Prostate gland (tissue), 2 donors: ENCODE measurements around the gene TRMT2A. TPM values are rescaled to one million over a fixed set of nuclear protein-coding genes. Genes with fewer than 3 reads are reported as not detected.

ENCODE experiments used
- DNase-seq: peaks from one replicate; pipeline ENCODE4 v3.0.0-alpha.2; 2019; ENCODE audit warnings: low spot score
- H3K27ac ChIP-seq, 2 donors: fragments of 200-600 bp; sonication (generic); 2 replicates each; pipeline ENCODE4 v1.5.1; 2017 to 2019
- H3K27me3 ChIP-seq: fragments of 200-600 bp; sonication (generic); replicated peaks from 2 replicates; pipeline ENCODE4 v1.5.1; 2019; ENCODE audit not compliant: insufficient read depth
- H3K36me3 ChIP-seq, 2 donors: fragments of 200-600 bp; sonication (generic); 1 replicate in 1 of 2; 2 replicates in 1 of 2; pipeline versions ENCODE4 v1.5.1 to v1.8.1; 2017 to 2019
- H3K4me1 ChIP-seq: fragments of 200-600 bp; sonication (generic); replicated peaks from 2 replicates; pipeline ENCODE4 v1.5.1; 2019
- H3K4me3 ChIP-seq, 2 donors: fragments of 200-600 bp; sonication (generic); 2 replicates each; pipeline ENCODE4 v1.5.1; 2017 to 2019
- H3K9me3 ChIP-seq: fragments of 200-600 bp; sonication (generic); 2 replicates; pipeline ENCODE4 v1.5.1; 2017
- POLR2A ChIP-seq: fragments of 450-650 bp; IDR thresholded peaks from one replicate; pipeline ENCODE4 v1.6.1; 2016; ENCODE audit warnings: antibody characterized with exemption, mild to moderate bottlenecking
- POLR2AphosphoS5 ChIP-seq: sonication (generic); formaldehyde crosslinking; IDR thresholded peaks from one replicate; pipeline ENCODE4 v1.6.1; 2017; ENCODE audit warnings: antibody characterized with exemption
- WGBS: methylation state at CpG from one replicate; pipeline ENCODE4 v1.1.5; 2018; 5-methylcytosine and 5-hydroxymethylcytosine counted together
- intact Hi-C: fragments of 100-400 bp; cut with DNase I; formaldehyde crosslinking; loops from one replicate; pipeline ENCODE4 v1.14.2; 2022
- total RNA-seq, 2 donors: library from RNA; depleted of rRNA; stranded (reverse); fragments of >200 nt; gene quantifications; one replicate each; pipeline ENCODE4 v1.1.0, GENCODE V29; 2016
- TF ChIP-seq, protein P1 (sequence below), 4 experiments: fragments of 200-600 bp in 2 of 4; fragments of 450-650 bp in 2 of 4; sonication (generic) in 2 of 4; IDR thresholded peaks; 1 replicate in 3 of 4; 2 replicates in 1 of 4; pipeline ENCODE4 v1.5.1; 2016 to 2019; ENCODE audit warnings: antibody characterized with exemption in 4 of 4, mild to moderate bottlenecking in 2 of 4, moderate library complexity in 2 of 4

Gene TRMT2A
- total RNA-seq, 2 donors from 2014 or later: 65.8 to 123 TPM

DNA sequence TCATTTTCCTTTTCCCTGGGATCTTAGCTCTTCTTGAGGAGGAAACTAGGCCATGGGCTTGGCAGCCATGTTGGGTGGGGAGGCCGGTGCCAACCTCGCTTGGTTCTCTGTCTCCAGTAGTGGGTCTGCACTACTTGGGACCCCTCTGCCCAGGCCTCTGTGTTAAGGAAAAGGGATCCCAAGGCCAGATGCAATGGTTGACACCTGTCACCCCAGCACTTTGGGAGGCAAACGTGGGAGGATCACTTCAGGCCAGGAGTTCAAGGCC lies 12.7 kb upstream of the TRMT2A start:
- TF ChIP-seq, protein P1, sequence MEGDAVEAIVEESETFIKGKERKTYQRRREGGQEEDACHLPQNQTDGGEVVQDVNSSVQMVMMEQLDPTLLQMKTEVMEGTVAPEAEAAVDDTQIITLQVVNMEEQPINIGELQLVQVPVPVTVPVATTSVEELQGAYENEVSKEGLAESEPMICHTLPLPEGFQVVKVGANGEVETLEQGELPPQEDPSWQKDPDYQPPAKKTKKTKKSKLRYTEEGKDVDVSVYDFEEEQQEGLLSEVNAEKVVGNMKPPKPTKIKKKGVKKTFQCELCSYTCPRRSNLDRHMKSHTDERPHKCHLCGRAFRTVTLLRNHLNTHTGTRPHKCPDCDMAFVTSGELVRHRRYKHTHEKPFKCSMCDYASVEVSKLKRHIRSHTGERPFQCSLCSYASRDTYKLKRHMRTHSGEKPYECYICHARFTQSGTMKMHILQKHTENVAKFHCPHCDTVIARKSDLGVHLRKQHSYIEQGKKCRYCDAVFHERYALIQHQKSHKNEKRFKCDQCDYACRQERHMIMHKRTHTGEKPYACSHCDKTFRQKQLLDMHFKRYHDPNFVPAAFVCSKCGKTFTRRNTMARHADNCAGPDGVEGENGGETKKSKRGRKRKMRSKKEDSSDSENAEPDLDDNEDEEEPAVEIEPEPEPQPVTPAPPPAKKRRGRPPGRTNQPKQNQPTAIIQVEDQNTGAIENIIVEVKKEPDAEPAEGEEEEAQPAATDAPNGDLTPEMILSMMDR (IDR thresholded peaks at IDR 0.05): no peak
- no peak for TF ChIP-seq POLR2A
- no peak for TF ChIP-seq POLR2AphosphoS5
- intact Hi-C loops: loop anchor here (5.0 kb wide), 1 partner anchor 47 kb away; the partner anchor contains the start of gene DGCR8
- Histone ChIP-seq H3K4me3 (no peak overlapping the region), H3K4me1 (peaks cover 9% of the 10 kb centered on the region), H3K27me3 (no peaks in the 10 kb centered on the region), H3K9me3 (no peaks in the 10 kb centered on the region), H3K27ac (no peak overlapping the region), H3K36me3 (peaks cover 0 to 3% of the 10 kb centered on the region in 2 donors)
- no peak for DNase-seq
- WGBS: 82% methylated on average over 3 of the region's 3 CpGs

DNA sequence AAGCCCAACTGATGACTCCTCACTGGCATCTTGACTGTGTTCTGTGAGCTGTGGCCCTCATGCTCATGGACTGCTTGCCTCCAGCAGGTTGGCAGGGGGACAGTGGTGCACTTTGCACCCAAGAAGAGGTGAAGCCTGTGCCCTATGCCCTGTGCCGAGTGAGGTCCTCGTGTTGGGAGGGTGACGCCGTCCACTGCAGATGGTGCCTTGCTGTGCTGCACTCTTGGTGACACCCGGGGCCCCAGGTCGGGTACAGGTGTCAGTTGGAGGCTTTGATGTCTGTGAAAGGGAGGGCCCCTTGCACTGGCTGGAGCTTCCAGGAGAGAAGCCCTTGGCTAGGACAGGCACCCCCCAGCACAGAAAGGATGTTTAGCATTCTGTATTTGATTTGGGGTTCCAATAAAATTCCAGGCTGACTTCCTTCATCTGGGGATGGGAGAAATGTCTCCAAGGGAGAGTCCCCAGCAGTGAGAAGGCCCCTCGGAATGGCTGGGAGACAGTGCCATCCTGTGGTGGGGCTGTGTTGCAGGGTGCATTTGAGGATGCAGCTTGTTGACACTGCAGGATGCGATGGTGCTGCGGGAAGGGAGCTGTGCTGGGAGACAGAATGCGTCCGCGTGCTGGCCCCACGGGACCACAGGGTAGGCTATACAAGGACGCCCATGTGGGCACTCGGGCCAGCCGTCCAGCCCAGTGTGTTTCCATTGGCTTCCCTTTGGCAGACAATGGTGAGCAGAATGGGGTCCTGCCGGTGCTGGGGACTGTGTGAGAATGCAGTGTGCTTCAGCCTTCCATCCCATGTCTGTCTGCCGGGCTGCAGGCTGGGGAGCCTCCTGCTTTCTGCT lies 12.1 kb upstream of the TRMT2A start:
- H3K9me3 ChIP-seq: no peaks in the 10 kb centered on the region
- no peak for TF ChIP-seq POLR2A
- TF ChIP-seq, protein P1 (IDR thresholded peaks at IDR 0.05): peak in 2 of 4 experiments; percentile 25 to 40
- H3K4me3 ChIP-seq: no peak overlapping the region
- no peaks in the 10 kb centered on the region for H3K27me3 ChIP-seq
- no peak for DNase-seq
- peaks cover 0 to 3% of the 10 kb centered on the region in 2 donors for H3K36me3 ChIP-seq
- 44% methylated on average over 18 of the region's 18 CpGs for WGBS
- no peak overlapping the region for H3K27ac ChIP-seq
- peaks cover 9% of the 10 kb centered on the region for H3K4me1 ChIP-seq
- intact Hi-C loops: no loop called here

DNA sequence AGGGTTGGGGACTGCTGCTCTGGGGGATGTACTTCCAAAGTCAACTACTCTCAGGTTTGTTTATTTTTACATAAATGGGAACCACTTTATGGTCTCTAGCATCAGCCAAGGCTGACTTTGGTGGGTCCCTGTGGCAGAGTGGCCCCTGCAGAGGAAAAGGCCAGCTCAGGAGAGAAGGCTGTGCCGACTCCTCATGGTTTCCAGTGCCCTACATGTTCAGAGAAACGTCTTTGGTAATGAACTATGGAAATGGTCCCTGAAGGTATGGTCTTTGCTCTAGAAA lies 11.5 kb upstream of the TRMT2A start:
- peaks cover 9% of the 10 kb centered on the region for H3K4me1 ChIP-seq
- intact Hi-C loops: no loop called here
- H3K4me3 ChIP-seq: no peak overlapping the region
- WGBS: 47% methylated on average over 2 of the region's 2 CpGs
- H3K27me3 ChIP-seq: no peaks in the 10 kb centered on the region
- no peak overlapping the region for H3K27ac ChIP-seq
- H3K36me3 ChIP-seq: peaks cover 0 to 3% of the 10 kb centered on the region in 2 donors
- TF ChIP-seq POLR2AphosphoS5: no peak
- TF ChIP-seq POLR2A: no peak
- TF ChIP-seq, protein P1 (IDR thresholded peaks at IDR 0.05): no peak
- no peaks in the 10 kb centered on the region for H3K9me3 ChIP-seq
- DNase-seq: no peak

GRCh38 chr22:20127869-20128618 lies 11.0 kb upstream of the TRMT2A start:
- Histone ChIP-seq H3K4me1 (peaks cover 7% of the 10 kb centered on the region), H3K27me3 (no peaks in the 10 kb centered on the region), H3K27ac (no peak overlapping the region), H3K4me3 (no peak overlapping the region), H3K36me3 (peaks cover 0 to 3% of the 10 kb centered on the region in 2 donors), H3K9me3 (no peaks in the 10 kb centered on the region)
- 78% methylated on average over 17 of the region's 17 CpGs for WGBS
- intact Hi-C loops: no loop called here
- TF ChIP-seq POLR2AphosphoS5: no peak
- TF ChIP-seq, protein P1 (IDR thresholded peaks at IDR 0.05): no peak
- no peak for TF ChIP-seq POLR2A
- DNase-seq: no peak
